Measurements from ENCODE around the gene HMHB1. TPM values are rescaled to one million over a fixed set of nuclear protein-coding genes. Genes with fewer than 3 reads are reported as not detected.
"Not testable (repeated sequence)": the region's sequence is repeated elsewhere in the genome, so short reads cannot be mapped to it uniquely, and the experiment has no call there.

Gene HMHB1
- polyA plus RNA-seq, 5 donors, result not detected

- no peak for DNase-seq
These were observed 10.6 kb upstream of the HMHB1 start for GRCh38 chr5:143801252-143801939.

GRCh38 chr5:143805861-143806260 lies 6.1 kb upstream of the HMHB1 start:
- no peak for DNase-seq

GRCh38 chr5:143806579-143806978 lies 5.4 kb upstream of the HMHB1 start:
- DNase-seq, result no peak

GRCh38 chr5:143807401-143807800 lies 4.6 kb upstream of the HMHB1 start:
- DNase-seq, result no peak

DNA sequence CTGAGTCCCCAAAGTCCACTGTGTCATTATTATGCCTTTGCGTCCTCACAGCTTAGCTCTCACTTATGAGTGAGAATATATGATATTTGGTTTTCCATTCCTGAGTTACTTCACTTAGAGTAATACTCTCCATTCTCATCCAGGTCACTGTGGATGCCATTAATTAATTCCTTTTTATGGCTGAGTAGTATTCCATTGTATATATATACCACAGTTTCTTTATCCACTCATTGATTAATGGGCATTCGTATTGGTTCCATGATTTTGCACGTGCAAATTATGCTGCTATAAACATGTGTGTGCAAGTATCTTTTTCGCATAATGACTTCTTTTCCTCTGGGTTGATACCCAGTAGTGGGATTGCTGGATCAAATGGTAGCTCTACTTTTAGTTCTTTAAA lies 4.4 kb downstream of the HMHB1 start:
- DNase-seq, result not testable (repeated sequence)

GRCh38 chr5:143819716-143820115 lies 7.8 kb downstream of the HMHB1 start:
- no peak for DNase-seq

DNA sequence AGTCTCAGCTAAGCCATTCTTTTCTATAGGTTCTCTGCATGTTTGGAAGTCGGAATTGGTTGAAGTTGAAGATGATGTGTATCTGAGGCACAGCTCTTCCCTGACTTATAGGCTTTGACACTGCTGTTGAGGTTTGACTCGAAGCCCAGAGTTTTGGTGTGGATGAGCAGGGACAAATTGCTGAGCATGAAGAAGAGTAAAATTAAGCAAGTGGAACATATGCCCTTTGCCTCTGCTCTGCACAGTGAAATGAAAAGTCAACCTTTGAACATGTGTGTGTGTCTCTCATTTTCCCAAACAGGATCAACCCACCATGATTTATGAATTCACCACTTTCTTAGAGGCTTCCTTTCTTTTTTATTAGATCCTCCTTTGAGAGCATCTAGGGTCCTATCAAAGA lies 8.5 kb downstream of the HMHB1 start:
- DNase-seq, result no peak

DNA sequence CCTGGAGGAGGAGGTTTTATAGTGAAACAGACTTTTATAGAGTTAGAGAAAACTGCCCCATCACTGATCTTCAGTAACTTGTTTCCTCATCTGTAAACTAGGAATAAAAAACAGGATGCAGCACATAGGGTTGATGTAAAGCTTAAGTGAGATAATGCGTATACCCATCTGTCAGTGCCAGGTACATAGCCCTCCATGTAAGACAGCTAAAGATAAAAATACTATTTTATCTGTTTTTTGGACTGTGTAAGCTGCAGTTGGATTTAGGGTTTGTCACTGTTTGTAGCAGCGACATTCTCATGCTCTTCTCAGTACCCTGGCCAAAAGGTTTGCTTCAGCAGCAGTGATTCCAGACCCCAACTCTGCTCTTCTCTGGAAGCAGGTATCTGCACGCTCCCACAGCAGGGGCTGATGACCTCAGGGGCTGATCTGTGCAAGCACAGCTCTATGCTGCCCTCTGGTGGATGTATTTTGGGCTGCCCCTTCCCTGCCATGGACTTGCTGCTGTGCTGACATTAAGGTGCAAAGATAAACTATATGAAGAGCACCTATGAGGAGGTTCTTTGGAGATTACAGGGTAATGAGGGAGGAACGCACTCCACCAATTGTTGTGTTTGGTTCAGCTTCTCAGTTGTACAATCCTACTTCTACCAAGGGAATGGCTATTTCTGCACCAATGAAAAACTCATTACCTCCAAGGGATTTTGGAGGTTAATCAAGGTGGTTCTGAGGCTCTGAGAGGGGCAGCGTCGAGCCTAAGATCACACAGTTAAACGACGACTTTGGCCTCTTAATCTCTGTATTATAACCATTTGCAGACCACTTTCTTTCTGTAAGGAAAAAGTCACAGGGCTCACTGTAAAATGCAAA lies 13.1 kb downstream of the HMHB1 start:
- peak; percentile 67 to 77 for DNase-seq

DNA sequence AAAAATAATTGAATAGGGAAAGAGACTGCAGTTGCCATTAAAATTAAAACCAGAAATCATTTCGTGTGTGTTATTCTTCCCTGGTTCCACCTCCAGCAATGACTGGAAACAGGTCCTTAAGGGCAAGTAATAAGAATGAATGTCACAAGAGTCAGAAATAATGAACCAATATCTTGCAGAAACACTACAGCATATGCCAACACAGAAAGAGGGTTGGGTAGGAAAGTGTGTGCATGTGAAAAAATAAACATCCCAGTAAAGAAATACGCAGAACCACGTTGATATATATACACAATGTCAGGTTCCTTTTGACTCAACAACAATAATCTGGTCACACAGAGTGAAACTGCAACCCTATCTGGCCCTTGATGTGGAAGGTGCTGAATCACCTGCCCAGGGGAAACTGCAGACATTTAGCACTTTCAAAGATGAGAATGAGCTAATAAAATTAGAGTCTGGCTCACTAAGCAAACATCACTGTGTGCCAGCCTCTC lies 15.0 kb downstream of the HMHB1 start:
- DNase-seq, result no peak

DNA sequence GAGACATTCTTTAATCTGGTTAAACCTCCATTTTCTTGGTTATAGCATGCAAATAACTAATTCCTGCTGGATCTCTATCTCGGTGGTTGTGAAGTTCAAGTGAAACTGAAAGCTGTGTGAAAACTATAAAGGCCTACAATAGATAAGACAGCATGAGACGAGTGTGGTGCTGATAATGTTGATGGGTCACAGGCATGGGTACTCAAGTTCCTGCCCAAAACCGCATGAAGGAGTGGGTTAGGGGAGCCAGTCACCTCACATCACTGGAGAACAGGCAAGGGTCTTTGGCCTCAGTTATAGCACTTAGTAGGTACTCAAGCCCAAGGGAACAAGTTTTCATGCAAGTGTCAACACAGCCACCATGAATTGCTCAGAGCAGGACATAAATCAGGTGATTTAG lies 16.7 kb downstream of the HMHB1 start:
- no peak for DNase-seq

DNA sequence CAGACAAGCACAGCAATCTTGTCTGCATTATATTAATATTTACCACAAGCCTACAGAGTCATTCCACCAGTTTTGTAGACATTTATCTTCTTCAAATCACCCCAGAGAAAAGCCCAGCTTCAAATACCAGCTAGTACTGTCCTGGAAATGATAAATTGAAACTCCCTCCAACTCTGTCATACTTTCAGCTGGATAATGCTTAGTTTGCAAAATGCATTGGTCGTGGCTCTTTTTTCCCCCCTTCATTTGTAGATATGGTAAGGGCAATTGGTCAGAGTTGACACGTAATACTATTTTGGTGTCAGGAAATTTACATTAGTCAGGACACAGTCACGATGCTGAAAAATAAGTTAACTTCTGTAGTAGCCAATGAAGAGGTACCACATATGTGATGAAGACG lies 21.2 kb downstream of the HMHB1 start:
- no peak for DNase-seq

DNA sequence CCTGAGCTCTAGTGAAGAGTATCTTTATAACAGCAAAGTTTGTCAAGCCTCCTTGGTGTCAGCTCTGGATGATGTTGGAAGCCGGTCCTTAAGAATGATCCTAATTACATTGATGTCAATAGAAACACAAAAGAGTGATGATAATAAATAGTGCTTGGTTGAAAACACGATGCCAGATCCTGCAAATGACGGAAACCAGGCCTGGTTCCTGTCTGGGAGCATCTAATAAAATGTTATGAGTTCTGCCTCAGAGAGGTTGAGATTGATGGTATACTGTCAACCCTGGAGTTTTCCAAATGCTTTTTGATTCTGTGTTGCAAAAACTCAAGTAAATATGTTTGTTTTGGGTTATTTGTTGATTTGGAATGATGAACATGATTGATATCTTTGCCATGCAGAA lies 23.3 kb downstream of the HMHB1 start:
- no peak for DNase-seq

DNA sequence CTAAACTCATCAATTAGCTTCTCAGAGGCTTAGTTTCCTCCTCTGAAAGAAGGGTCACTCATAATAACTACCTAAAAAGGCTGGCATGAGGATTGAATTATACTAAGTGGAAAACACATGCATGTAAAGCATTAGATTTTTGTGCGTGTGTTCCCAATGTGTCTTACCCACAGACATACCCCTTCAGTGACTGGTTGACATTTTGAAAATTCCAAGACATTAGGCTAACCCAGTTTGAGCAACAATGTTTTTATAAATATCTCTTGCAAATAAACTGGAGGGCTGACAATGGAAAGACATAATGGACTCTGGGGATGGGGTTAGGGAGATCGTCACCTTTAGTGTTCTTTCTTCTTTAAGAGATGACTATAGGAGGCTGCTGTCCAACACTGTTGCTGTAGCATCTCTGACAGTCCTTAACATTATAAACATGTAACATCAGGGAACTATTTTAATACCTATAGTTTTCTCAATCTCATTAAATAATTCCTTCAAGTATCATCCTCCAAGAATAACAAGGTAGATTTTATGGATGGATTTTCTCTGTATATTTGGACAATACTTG lies 24.3 kb downstream of the HMHB1 start:
- DNase-seq, result no peak

DNA sequence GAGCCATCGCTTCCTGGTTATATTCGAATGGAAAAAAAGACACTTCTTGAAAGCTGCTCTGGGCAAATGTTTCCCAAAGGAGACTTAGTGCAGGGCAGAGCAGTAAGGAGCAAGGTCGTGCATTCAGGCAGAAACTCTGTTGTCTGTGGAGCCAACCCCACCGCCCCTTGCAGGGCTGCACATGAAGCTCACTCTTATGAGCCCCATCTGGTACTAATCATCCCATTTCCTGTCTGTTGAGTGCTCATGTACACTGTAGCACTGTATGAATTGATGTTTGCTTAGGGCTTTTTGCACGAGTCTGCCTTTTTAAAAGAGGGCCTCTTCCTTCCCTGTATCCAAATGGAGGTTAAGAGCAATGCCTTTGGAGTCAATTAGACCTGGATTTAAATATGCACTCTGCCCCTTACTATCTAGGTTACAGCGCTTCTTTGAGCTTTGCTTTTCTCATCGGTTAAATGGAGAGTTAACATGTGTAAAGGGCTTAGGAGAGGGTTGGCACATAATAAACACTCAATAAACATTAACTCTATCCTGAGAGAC lies 25.4 kb downstream of the HMHB1 start:
- DNase-seq, result peak in 1 of 2 donors; percentile 6

DNA sequence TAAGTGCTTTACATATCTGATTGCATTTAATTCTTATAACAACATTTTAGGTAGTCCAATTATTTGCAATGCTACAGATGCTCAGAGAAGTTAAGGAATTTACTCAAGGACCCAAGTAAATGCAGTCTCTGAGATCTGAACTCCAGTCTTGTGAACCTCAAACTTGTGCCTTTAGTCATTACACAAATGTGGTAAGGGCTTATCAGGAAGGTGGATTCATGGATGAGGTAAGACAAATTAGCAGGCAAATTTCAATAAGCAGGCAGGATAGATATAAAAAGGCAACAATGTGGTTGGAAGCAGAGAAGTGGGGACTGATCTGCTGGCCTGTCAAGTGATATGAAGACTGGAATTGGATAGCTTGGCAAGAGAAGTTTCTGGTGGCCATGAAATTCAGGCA lies 29.5 kb downstream of the HMHB1 start:
- DNase-seq, result no peak

DNA sequence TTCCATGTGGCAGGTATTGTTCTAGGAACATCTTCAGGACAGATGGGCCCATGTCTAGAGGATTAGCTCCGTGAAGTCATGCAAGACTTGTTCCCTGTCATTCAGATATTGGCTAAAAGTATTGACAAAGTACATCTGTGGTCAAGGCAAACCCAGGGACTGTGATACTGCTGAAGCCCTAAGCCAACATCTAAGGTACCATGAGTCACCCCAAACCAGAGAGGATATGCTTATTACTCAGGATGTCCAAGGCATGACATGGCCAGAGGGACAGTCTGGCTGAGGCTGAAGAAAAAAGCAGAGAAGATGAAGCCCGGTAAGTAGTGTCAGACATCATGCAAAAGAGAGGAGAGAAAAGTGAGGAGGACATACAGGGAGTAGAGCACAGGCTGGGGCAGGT lies 31.0 kb downstream of the HMHB1 start:
- no peak for DNase-seq

- no peak for DNase-seq
These were observed 31.5 kb downstream of the HMHB1 start for GRCh38 chr5:143843461-143843860.

DNA sequence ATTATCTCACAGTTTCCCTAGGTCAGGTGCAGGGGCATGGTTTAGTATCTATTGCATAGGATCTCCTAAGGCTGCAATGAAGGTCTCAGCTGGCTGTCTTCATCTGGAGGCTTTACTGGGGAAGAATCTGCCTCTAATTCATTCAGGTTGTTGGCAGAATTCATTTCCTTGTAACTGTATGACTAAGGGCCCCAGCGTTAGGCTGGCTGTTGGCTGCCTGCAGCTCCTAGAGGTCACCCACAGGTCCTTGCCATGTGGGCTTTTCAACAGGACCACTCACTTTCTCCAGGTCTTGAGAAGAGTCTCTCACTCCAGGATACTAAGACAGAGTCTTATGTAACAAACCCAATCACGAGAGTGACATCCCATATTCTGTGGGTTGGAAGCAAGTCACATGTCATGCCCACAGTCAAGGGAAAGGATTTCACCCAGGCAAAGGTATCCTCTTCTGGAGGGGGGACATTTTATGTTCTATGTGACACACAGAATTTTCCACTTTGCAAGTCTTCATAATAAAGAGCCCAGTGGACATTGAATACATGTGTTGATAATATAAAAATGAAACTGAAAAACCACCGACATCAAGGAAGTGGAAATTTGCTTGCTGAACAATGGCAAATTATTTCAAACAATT lies 38.2 kb downstream of the HMHB1 start:
- no peak for DNase-seq

- DNase-seq, result no peak
These were observed 39.4 kb downstream of the HMHB1 start for GRCh38 chr5:143851383-143851782.

DNA sequence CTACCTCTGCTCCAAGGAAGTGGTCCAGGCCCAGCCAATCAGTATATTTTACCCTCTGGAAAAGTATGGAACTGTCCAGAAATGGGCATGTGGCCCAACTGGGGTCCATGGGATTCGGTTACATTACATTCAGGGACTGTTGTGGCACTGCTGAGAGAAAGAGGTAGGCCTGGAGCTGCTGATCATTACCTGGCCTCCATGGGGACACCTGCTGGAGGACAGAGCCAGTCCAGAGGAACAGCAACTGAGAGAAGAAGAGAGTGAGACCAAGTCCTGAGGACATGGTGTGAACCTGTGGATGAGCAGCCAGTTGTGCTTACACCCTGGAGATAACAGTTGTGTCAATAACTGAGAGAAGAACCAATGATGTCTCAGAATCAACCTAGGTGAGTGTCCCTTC lies 48.2 kb downstream of the HMHB1 start:
- no peak for DNase-seq

- no peak for DNase-seq
These were observed 50.3 kb downstream of the HMHB1 start for GRCh38 chr5:143862271-143862670.

- DNase-seq, result no peak
These were observed 53.6 kb downstream of the HMHB1 start for GRCh38 chr5:143865426-143866025.

All from right lung (tissue), 5 donors.